ENCODE results near the gene BMP6.
"Not testable (repeated sequence)": the region's sequence is repeated elsewhere in the genome, so short reads cannot be mapped to it uniquely, and the experiment has no call there.

The BMP6 gene

DNA sequence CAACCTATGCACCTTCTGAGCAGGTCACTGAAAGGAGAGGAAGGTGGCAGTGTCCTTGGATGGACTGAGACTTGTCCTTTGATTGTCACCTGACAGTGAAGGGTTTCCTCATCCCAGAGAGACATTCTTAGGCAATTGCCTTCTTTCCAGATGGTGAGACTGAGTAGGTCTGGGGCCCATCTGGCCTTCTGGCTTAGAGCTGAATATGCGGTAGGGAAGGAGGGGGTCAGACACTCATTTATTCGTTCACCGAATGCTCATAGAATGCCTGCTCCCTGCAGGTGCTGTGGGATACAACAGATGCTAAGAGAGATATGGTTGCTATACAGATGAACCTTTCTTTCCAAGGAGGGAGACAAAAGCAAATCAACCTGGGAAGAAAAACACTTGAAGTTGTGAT, 76.8 kb downstream of the BMP6 start:
- no peak for DNase-seq

DNA sequence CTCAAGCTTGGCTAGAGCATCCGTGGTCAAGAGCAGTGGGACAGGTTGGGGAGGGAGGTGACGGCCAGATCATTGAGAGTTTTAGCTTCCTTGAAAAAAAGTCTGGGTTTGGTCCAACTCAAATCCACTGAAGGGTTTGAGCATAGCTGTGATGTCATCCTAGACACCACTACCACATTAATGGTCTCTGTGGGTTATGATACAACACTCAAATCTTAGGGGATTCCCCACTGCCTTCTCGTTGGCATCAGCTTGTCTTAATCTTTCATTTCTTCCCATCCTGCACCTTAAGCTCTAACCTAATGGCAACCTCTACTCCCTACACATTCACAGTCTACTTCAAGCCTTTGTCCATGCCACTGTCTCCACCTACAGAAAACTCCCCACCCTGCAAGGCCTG, 77.3 kb downstream of the BMP6 start:
- DNase-seq = no peak

GRCh38 chr6:7805078-7805849, 79.4 kb downstream of the BMP6 start:
- no peak for DNase-seq

GRCh38 chr6:7805850-7806214, 79.9 kb downstream of the BMP6 start:
- DNase-seq = no peak

DNA sequence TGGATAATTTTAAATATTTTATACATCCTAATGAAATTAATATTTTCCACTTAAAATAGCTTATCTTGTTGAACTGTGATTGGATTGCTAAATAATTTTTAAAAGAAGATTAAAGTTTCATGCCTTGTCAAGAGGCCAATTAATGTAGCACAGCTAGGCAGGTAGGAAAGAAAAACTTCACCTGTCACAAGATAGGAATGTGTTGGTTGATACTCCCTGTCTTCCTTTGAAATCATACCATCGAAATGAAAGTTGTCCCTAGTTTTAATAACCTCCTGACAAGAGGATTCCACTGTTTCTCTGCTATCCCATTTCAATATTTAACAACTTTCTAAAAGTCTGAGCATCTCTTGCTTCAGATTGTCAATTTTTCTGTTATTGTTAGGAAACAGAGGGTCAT, 80.8 kb downstream of the BMP6 start:
- no peak for DNase-seq

DNA sequence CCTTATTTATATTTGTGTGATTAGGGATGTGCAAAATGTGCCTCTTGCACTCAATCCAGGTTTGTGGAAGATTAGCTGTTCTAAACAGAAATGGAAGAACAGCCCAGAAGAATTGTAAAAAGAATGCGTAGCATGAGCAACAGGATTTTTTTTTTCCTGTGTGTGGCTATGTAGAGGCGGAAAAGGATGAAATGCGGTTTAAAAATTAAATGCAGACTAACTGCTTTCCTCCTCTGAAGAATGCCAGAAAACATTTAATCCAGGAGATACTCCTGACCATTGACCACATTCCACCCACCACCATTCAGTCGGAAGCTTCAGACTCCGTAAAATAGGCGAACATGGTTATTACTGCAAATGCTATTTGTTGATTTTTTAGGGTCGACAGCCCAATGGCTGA, 83.4 kb downstream of the BMP6 start:
- DNase-seq = no peak

- DNase-seq = no peak
Observed at GRCh38 chr6:7811441-7811840, 85.5 kb downstream of the BMP6 start.

GRCh38 chr6:7812623-7813022, 86.7 kb downstream of the BMP6 start:
- no peak for DNase-seq

- DNase-seq = no peak
Observed at GRCh38 chr6:7813193-7813592, 87.3 kb downstream of the BMP6 start.

GRCh38 chr6:7813704-7814103, 87.8 kb downstream of the BMP6 start:
- DNase-seq = no peak

DNA sequence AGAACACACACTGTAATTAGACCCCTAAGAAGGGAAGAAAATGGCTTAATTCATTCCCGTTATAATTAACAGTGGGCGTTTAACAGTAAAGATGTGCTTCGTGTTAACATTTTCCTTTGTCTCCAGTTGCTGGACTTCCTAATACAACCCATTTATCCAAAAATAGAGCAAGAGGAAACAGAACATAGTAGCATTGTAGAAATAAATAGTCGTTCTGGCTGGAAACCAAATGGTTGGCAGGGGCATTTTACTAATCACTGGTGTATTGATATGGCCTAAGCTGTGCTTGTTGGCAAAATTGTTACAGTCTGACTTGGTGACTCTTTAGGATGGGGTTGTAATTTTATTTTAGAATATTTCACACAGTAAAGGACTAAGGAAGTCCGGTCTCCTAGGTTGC, 89.8 kb downstream of the BMP6 start:
- DNase-seq = no peak

- DNase-seq = not testable (repeated sequence)
Observed at GRCh38 chr6:7817184-7817583, 91.3 kb downstream of the BMP6 start.

GRCh38 chr6:7818257-7819214, 92.6 kb downstream of the BMP6 start:
- no peak for DNase-seq

- DNase-seq = no peak
Observed at GRCh38 chr6:7819431-7820015, 93.6 kb downstream of the BMP6 start.

- no peak for DNase-seq
Observed at GRCh38 chr6:7820288-7820835, 94.5 kb downstream of the BMP6 start.

DNA sequence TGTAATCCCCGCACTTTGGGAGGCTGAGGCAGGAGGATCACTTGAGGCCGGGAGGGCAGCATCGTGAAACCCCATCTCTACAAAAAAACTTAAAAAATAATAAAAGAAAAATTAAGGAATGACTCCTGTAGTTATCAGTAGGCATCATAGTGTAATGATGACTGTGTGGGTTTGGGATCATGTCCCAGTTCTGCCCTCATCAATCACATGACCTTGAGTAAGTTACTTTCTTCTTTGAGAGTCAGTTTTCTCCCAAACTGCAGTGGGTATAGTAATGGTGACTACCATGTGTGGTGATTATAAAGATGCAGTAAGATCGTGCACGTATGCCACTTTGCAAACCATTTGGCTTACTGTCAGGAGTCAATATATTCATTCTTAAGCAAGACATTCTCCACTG, 95.5 kb downstream of the BMP6 start:
- DNase-seq = no peak

DNA sequence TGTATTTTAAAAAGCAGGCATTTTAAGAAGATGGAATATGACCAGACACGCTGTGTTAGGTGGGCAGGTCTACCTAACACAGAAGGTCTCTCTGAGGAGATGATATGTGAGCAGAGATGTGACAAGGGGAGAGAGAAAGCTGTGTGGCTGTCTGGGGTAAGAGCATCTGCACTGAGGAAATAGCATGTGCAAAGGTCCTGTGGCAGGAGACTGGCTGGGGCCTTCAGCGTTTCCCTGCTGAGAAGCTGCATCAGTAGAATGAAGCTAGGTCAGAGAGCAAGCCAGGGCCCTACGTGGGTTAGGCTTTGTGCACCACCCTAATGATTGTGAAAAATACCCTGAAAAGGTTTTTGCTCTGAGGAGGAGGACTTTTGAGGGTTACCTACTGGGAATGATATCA, 97.7 kb downstream of the BMP6 start:
- DNase-seq = no peak

DNA sequence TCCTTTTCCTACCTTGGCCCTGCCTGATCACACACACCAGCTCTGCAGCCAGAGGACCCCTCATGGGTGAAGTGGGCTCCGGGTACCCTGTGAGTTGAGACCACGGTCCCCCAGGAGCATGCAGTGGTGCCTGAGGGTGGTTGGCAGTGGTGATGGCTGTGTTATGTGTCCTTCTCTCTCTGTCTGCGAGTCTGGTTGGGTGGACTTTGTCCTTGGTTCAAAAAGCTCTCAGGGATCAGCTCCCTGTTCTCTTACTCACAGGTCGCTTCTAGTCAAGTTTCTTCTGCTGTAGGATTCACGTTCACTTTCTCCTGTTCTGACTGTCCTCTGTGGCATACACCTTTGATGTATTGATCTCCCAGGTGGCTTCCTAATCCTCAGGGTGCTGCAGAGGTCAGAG, 100.1 kb downstream of the BMP6 start:
- no peak for DNase-seq

DNA sequence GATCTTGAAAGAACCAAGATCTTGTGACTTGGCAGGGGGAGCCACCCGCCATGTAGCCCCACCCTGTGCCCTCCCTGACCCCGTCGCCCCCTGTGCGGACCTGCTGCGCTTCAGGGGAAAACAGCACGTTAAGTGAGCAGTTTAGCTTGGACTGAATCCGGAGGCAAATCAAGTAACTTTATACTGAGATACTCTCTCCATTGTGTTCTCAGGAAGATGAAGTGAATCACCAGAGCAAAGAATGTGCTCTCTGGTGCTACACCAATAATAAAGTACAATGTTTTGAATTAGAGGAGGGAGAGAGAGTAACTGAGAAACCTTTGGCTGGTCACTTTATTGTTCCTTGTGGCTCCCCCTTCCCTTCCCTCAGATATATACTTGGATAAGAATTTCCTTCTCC, 101.2 kb downstream of the BMP6 start:
- no peak for DNase-seq

- DNase-seq = no peak
Observed at GRCh38 chr6:7828124-7828523, 102.2 kb downstream of the BMP6 start.

DNA sequence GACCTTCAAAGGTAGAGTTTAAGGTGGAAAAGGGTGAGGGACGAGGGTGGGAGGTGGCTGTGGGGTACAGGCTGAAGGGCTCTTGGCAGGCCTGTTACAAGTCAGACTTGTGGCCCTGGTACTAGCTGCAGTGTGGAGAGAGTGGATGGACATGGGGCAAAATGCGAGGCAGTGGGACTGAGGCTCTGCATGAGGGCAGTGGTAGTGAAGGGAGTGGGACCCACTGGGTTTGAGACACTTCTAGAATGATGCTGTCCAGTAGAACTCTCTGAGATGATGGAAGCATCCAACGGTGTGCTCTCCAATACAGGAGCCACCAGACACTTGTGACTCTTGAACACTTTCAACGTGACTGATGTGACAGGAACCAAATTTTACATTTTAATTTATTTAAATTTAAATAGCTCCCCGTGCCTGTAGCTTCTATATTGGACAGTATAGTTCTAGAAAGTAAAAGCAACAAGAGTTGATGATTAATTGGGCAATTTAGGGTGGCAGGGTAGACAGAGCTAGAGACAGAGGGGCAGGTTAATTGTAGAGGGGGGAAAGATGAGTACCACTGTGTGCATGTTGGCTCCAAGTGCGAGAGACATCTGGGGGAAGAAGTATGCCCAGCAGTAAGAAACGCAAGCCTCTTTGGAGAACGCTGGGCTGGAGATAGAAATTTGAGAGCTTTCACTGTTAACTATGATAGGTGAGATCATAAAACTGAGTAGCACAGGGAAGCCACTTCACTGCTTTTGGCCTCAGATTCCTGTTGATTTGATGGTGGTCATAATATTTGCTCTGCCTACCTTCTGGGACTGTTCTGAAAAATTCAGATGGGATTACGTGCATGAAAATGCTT, 107.2 kb downstream of the BMP6 start:
- DNase-seq = no peak

DNA sequence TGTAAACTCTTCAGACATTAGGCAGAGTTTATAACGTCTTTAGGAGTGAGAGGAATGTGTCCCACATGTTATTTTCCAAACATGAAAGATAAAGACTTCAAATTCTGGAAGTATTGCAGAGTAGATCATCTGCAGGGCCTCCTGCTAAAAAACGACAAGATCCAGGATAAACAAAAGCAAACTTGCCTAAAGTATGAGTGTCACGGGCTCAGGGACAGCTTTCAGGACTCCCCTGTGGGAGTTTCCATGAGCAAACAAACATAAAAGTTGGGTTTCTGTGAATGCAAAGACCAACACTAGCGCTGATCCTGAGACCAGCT, 107.8 kb downstream of the BMP6 start:
- DNase-seq = no peak

Measured in stimulated activated CD4-positive, alpha-beta T cell treated with anti-CD3 and anti-CD28 coated beads, Interleukin-15, amount 100 ng/mL, for 24 hours (primary cell).